Skin epidermis (tissue), 12 donors: ENCODE measurements around the gene SMYD1.

Experiments
- H3K27ac ChIP-seq, 21 experiments: fragments of 200-600 bp; sonication (generic) in 11 of 21; one replicate each; pipeline ENCODE4 v1.5.0; 2020; ENCODE audit warnings: mild to moderate bottlenecking in 3 of 21, inconsistent platforms in 2 of 21, moderate library complexity in 2 of 21
- H3K4me3 ChIP-seq, 7 experiments: fragments of 200-600 bp; sonication (generic) in 2 of 7; one replicate each; pipeline ENCODE4 v1.5.0; 2020; ENCODE audit warnings: inconsistent platforms in 2 of 7, mild to moderate bottlenecking in 2 of 7, moderate library complexity in 1 of 7

Gene SMYD1

DNA sequence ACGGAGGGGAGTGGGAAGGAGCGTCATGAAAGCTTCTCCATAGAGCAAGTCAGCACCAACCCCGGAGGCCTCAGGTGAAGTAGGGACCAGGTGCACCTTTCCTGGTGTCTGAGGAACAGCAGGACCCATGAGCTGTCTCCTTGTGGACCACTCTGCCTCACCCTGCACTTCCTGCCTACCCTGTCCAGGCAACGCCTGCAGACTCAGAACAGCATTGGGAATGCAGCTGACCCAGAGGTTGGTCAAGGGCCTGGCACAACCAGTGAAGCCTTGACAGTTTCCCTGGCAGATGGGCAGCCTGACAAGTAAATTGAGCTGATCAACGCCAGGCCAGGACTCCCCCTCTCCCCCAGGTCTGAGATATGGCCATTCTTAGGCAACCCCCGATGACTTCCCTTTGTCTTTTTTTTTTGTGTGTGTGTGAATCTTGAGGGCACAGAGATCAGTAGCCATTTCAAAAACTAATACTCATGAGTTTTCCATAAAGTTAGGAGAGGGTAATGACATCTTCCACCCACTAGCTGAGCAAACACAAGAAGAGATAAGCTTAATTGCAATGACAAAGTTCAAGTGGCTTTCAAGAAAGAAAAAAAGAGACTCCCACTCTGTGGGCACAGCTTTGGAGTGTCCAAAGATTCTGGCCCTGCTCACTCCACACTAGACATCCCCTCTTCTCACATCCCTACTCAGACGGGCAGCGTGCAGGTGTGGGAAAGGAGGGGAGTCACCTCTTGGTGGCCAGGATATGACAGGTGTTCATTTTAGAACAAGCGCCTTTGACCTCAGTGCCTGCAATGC, 63.8 kb downstream of the SMYD1 start:
- Histone ChIP-seq H3K27ac (no peak overlapping the region), H3K4me3 (no peak overlapping the region)

DNA sequence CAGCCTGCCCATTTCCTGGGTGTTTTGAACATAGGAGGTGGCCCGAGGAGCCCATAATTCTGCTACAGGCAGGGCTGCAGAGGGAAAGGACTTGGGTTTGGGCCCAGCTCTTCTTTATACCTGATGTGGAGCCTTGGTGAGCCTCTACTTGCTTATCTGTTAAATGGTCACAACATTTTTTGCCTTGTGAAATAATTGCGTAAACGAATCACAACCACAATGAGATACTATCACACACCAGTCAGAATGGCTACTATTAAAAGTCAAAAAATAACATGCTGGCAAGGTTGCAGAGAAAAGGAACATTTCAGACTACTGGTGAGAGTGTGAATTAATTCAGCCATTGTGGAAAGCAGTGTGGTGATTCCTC, 64.4 kb downstream of the SMYD1 start:
- no peak overlapping the region for H3K4me3 ChIP-seq
- H3K27ac ChIP-seq: no peak overlapping the region

DNA sequence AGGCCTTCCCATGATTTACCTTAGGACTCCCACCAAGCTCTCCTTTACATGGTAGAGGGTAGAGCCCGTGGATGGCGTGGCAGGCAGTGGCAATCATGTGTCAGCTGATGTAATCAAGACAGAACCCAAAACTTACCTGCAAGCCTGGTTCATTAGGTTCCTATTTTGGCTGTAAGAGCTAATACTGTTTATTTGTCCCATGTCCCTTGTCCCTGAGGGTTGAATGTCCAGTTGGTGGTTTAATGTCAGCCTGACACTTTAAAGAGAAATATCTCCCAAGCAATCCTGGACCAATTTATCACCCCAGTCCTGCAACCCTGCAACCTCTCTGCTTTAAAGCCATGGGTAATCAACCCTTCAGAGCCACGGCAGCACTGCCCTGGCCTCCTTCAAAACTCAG, 66.2 kb downstream of the SMYD1 start:
- no peak overlapping the region for H3K27ac ChIP-seq
- H3K4me3 ChIP-seq: no peak overlapping the region

DNA sequence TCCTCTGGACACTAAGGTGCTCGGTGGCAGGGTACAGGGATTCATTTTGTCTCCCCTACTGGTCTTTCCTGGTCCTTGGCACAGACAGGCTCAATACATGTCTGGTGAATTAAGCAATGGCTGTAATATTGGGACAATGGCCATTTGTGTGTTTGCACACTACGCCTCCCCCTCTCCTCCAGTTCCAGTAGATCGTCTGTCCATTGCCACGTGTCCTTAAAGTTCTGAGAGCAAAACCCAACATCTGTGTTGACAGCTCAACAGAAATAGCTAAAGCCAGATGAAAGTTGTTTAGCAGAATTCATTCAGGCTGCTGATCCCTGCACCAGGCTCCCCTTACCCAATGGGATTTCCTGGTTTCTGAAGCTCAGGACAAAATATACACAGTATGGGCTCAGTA, 69.2 kb downstream of the SMYD1 start:
- H3K27ac ChIP-seq: no peak overlapping the region
- no peak overlapping the region for H3K4me3 ChIP-seq

DNA sequence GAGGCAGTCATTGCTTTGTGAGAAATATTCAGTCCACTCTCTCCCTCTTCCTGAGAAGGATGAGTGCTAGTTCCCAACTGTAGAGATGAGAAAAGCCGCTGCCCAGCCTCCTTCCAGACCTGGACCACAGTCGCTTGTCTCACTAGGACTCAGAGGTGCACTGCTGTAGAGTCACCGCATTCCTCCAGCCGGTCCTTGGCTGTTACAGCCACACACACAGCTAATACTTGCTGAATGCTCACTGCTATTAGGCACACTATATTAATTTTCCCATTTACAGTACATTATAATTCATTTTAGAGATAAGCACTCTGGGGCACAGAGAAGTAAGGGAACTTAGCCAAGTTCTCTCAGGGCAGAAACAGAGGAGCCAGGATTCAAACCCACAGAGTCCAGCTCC, 70.2 kb downstream of the SMYD1 start:
- Histone ChIP-seq H3K27ac (no peak overlapping the region), H3K4me3 (no peak overlapping the region)

DNA sequence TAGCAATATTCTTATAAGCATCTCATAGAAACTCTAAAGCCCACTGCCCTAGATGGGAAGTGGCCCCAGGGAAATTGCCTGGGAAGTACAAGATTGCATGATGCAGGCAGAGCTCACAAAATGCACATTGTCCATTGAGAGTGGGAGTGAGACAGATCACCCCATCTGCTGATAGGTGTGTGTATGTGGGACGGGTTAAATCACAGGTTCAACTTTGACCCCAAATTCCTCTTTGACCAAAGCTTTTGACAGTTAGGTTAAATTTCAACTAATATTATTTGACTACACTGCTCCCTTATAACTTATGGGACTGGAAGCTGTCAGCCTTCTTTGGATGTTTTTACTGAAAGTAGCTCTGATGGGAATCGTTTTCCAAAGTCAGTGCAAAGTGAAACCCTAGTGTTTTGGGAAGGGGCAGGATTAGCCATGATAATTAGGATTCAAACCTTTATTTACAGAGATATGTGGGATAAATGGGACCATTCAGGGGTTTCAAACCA, 71.6 kb downstream of the SMYD1 start:
- Histone ChIP-seq H3K27ac (no peak overlapping the region), H3K4me3 (no peak overlapping the region)

DNA sequence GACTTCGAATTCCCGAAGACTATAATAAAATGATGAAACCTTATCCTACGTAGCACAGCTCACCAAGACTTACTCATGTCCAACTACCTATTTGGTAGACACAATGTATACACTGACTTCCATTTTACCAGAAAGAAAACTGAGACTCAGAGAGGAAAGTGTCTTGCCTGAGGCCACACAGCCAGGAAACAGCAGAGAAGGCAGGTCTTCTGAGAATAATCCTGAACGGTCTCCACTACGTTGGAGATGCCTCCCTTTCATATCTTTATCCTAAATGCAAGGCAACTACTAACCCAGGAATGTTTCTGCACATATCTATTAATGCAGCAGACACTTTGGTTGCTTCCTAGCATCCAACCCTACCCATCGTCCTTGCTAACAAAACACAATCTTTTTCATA, 72.2 kb downstream of the SMYD1 start:
- Histone ChIP-seq H3K4me3 (no peak overlapping the region), H3K27ac (no peak overlapping the region)

DNA sequence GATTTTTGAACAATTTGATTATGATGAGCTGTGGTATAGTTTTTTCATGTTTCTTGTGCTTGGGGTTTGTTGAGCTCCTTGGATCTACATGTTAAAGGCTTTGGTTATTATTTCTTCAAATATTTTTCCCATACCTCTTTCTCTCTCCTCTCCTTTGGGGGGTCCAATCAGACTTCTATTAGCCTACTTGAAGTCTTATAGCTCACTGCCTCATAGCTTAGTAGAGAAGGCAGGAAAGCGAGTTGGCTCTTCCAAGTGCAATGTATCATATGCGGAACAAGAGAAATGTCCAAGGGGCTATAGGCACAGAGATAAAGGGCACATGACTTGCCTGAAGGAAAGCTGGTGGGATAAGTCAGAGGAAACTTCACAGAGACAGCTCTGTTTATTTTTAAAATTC, 74.3 kb downstream of the SMYD1 start:
- Histone ChIP-seq H3K27ac (no peak overlapping the region), H3K4me3 (no peak overlapping the region)

DNA sequence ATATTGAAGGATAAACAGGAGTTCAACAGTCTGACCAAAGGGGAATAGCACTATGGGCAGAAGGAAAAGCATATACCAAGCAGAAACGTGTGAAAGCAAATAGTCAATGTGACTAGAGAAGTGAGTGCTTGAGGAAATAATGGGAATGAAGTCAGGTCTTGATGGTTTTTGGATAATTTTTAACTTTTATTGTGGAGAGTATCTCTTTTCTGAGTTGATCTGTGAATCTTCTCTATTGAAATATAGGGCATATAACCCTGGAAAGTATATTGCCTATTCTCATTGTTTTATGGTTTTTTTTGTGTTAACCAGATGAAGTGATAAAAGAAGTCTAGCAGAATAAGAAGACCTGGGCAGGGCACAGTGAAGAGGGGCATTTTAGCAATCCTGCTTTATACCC, 76.6 kb downstream of the SMYD1 start:
- H3K27ac ChIP-seq: no peak overlapping the region
- no peak overlapping the region for H3K4me3 ChIP-seq

DNA sequence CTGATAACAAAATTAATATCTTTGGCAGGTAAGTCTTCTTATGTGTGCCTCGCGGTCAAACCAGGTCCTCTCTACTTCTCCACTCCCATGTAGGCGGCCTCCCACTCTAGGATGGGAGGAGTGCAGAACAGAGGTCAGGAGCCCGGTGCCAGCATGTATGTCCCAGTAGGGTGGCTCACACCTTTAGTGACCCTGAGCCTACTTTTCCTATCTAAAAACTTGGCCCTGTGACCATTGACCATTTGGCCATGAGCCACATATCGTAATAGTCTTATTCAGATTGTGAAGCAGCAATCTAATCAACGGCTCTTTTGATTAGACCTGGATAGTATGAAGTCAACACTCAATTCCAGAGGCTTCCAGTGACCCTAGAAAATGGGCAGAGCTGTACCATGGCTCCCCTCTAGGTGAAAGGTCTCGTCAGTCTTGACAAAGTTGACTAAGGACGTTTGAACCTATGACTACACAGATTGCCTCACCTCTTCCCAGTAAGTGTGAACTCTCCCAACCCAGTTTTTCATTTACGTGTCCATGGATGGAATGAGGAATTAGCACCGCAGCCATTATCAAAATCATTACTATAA, 77.4 kb downstream of the SMYD1 start:
- H3K27ac ChIP-seq: no peak overlapping the region

DNA sequence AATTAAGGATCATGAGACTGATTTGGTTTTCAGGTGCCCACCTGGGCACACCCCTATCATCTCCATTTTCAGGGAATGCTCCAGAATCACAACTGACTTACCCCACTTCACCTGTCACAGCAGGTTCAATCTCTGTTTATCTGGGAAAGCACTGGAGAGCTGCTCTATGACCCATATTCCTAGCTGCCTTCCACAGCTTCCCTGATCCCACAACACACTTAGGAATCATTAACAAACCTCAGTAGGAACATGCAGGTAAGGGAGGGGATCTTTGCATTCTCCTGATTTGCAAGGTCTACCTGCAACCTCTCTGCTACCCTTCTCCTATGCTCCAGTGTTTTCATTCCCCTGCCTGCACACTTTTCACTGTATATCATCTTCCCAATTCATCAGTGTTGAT, 79.0 kb downstream of the SMYD1 start:
- no peak overlapping the region for H3K27ac ChIP-seq

More for the DNA sequence above, 77.4 kb downstream of the SMYD1 start:
- no peak overlapping the region for H3K4me3 ChIP-seq

DNA sequence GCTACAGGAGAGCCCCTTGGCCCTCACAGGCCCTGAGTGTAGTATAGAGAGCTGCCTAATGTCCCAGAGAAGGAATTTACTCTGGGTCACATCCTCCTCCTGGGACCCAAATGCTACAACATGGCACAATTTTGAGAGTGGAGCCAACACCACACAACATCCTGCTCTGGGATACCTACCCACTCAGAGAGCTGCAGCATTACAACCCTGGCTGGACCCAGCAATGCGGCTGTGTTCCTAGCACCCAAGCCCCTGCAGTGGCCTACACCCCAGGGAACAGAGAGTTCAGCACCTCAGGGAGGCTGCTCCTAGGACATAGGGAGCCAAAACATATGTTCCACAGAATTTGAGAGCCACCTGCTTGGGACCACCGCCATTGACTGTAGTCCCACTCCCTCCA, 79.5 kb downstream of the SMYD1 start:
- H3K27ac ChIP-seq: no peak overlapping the region
- no peak overlapping the region for H3K4me3 ChIP-seq

More for the DNA sequence above, 79.0 kb downstream of the SMYD1 start:
- H3K4me3 ChIP-seq: no peak overlapping the region

DNA sequence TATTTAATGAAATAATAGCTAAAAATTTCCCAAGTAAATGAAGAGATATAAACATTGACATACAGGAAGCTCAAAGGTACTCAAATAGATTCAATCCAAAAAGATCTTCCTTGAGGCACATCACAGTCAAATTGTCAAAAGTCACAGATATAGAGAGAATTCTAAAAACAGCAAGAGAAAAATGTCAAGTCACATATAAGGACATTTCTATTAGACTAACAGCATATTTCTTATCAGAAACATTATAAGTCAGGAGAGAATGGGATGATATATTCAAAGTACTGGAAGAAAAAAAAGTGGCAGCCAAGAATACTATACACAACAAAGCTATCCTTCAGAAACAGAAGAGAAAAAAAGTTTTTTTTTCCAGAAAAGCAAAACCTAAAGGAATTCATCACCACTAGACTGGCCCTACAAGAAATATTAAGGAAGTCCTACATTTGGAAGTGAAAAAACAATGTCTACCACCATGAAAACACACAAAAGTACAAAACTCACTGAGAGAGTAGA, 81.4 kb downstream of the SMYD1 start:
- no peak overlapping the region for H3K4me3 ChIP-seq
- H3K27ac ChIP-seq: no peak overlapping the region

DNA sequence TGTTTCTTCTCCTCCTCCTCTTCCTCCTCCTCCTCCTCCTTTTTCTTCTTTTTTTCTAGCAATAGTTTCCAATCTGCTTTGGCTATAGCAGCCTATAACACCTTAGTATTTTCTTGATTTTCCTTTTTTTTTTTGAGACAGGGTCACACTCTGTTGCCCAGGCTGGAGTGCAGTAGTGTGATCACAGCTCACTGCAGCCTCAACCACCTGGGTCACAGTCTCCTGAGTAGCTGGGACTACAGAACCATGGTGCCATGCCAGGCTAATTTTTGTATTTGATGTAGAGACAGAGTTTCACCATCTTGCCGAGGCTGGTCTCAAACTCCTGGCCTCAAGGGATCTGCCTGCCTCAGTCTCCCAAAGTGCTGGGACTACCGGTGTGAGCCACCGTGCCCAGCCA, 91.9 kb downstream of the SMYD1 start:
- H3K27ac ChIP-seq: no peak overlapping the region
- no peak overlapping the region for H3K4me3 ChIP-seq

DNA sequence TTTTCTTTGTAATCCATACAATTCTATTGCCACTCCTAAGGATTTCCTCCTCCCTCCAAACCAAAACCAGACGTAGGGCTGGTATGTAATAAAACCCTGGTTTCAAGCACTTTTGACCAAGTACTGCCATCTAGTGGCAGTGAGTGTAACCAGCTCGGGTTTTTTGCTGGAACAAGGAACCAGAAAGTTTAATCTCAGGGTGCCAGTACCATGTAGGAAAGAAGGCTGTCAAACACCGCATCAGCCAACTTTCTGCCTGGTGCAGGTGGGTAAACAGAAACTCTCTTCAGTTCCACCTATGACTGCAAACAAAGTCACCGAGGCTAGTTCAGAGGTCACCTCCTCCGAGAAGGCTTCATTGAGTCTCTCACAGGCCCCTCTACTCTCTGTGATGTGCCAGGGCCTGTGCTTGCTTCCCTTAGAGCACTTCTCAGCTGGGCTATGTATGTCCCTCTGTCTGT, 92.4 kb downstream of the SMYD1 start:
- no peak overlapping the region for H3K27ac ChIP-seq
- no peak overlapping the region for H3K4me3 ChIP-seq

DNA sequence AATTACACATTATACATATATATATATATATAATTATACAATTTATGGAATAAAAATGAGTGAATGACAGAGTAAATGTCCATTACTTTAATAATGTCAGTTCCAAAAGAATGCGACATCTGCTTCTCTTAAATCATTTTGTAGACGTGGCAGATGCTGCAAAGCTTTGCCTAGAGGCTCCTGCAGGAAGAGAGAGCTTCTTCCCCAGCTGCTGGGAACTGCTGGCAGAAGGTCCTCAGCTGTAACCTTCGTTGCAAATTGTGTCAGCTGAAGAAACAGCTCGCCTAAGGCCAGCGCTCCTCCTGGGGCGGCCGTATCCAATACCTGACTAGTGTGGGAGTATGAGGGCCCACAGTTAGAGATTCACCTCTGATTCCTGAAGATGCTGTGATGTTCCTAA, 92.9 kb downstream of the SMYD1 start:
- no peak overlapping the region for H3K4me3 ChIP-seq
- H3K27ac ChIP-seq: peak overlapping the region in 1 of 21 experiments; percentile 26

DNA sequence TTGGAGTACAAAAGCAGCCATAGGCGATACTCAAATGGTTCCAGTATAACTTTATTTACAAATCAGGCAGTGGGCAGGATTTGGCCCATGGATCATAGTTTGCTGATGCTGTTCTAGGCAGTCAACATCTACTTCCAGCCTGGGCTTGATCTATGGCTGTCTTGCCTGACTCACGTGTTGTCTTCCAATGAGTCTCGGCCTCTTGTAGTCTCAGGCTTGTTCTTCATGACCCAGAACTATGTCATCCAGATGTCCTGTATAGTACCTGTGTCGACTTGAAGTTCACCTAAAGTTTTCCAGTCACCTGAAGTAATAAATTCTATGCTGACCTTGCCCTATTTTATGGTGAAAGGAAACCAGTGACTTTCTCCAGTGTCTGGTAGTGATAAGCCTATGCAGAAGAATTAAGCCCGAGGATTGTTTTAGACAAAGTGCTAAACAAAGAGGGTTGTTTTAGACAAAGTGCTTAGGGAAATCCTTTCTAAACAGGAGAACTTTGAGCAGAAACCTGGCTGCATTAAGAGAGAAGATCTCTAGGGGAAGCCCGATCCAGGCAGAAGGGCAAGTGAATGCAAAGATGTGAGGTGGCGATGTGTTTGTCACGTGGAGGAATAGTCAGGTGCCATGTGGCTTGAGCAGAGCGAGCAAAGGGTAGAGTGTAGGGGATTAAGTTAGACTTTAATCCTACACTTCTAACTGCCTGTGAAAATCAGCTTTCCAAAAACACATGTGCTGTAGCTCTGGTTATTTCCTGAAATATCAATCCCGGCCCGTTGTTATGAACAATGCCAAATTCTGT, 94.0 kb downstream of the SMYD1 start:
- Histone ChIP-seq H3K27ac (peak overlapping the region in 1 of 21 experiments; percentile 26), H3K4me3 (no peak overlapping the region)
